ENCODE results near the gene RHOBTB3.

The RHOBTB3 gene

GRCh38 chr5:95771892-95772291 is 40.8 kb downstream of the RHOBTB3 start:
- no peak for DNase-seq

- no peak for DNase-seq
These were observed 42.4 kb downstream of the RHOBTB3 start for GRCh38 chr5:95773335-95774059.

GRCh38 chr5:95777441-95777840 is 46.3 kb downstream of the RHOBTB3 start:
- DNase-seq, result no peak

GRCh38 chr5:95778713-95779436 is 47.7 kb downstream of the RHOBTB3 start:
- no peak for DNase-seq

- no peak for DNase-seq
These were observed 48.5 kb downstream of the RHOBTB3 start for GRCh38 chr5:95779611-95780010.

- DNase-seq, result no peak
These were observed 49.5 kb downstream of the RHOBTB3 start for GRCh38 chr5:95780597-95780996.

GRCh38 chr5:95781101-95781583 is 50.0 kb downstream of the RHOBTB3 start:
- DNase-seq, result peak; percentile 74

GRCh38 chr5:95782181-95782580 is 51.0 kb downstream of the RHOBTB3 start:
- DNase-seq, result no peak

GRCh38 chr5:95783661-95784060 is 52.5 kb downstream of the RHOBTB3 start:
- no peak for DNase-seq

- no peak for DNase-seq
These were observed 53.6 kb downstream of the RHOBTB3 start for GRCh38 chr5:95784514-95785302.

- no peak for DNase-seq
These were observed 55.8 kb downstream of the RHOBTB3 start for GRCh38 chr5:95786821-95787418.

GRCh38 chr5:95788493-95788892 is 57.4 kb downstream of the RHOBTB3 start:
- DNase-seq, result no peak

GRCh38 chr5:95791751-95792150 is 60.6 kb downstream of the RHOBTB3 start:
- DNase-seq, result no peak

GRCh38 chr5:95794070-95794516 is 63.0 kb downstream of the RHOBTB3 start:
- no peak for DNase-seq

GRCh38 chr5:95797301-95797700 is 66.2 kb downstream of the RHOBTB3 start:
- DNase-seq, result no peak

- DNase-seq, result no peak
These were observed 66.9 kb downstream of the RHOBTB3 start for GRCh38 chr5:95798048-95798447.

- DNase-seq, result no peak
These were observed 67.4 kb downstream of the RHOBTB3 start for GRCh38 chr5:95798545-95798944.

GRCh38 chr5:95799191-95799835 is 68.2 kb downstream of the RHOBTB3 start:
- DNase-seq, result no peak

- DNase-seq, result no peak
These were observed 69.4 kb downstream of the RHOBTB3 start for GRCh38 chr5:95800553-95800952.

GRCh38 chr5:95801532-95801931 is 70.4 kb downstream of the RHOBTB3 start:
- DNase-seq, result no peak

GRCh38 chr5:95801961-95802360 is 70.8 kb downstream of the RHOBTB3 start:
- no peak for DNase-seq

Data from activated naive CD4-positive, alpha-beta T cell treated with Interleukin-2 at 50 U/mL for 16 hours (primary cell).